GM19351 (cell line): ENCODE data around the gene P2RX5.
"Not testable (repeated sequence)": the region's sequence is repeated elsewhere in the genome, so short reads cannot be mapped to it uniquely, and the experiment has no call there.

Experiments
- ATAC-seq: cut with Tn5 transposase; IDR thresholded peaks from one replicate; pipeline ENCODE4 v1.9.1; 2021; ENCODE audit warnings: mild to moderate bottlenecking, moderate library complexity; ENCODE audit not compliant: unreplicated experiment

The P2RX5 gene

GRCh38 chr17:3712811-3713463 is 17.0 kb upstream of the P2RX5 start:
- peak; percentile 33 for ATAC-seq

- ATAC-seq: peak; percentile 88
Observed at GRCh38 chr17:3710951-3711383, 15.0 kb upstream of the P2RX5 start.

DNA sequence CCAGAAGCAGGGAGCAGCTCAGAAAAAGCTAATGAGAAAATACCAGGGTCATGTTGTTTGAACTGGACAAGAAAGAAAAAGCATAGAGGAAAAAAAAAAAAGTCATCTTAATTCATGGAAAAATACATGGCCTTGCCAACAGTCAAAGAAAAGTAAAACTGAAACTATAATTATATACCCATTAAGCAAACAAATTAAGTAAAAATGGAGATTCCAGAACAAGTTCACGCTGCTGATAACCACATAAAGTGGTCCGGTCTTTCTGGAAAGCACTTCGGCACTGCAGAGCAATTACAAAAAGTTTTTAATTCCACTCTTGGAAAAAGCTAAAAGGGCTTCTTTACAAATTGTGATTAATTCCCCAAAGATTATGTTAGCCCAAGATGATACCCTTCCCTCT is 12.4 kb upstream of the P2RX5 start:
- no peak for ATAC-seq

GRCh38 chr17:3705718-3705984 is 9.7 kb upstream of the P2RX5 start:
- not testable (repeated sequence) for ATAC-seq

GRCh38 chr17:3704931-3705717 is 9.2 kb upstream of the P2RX5 start:
- no peak for ATAC-seq

DNA sequence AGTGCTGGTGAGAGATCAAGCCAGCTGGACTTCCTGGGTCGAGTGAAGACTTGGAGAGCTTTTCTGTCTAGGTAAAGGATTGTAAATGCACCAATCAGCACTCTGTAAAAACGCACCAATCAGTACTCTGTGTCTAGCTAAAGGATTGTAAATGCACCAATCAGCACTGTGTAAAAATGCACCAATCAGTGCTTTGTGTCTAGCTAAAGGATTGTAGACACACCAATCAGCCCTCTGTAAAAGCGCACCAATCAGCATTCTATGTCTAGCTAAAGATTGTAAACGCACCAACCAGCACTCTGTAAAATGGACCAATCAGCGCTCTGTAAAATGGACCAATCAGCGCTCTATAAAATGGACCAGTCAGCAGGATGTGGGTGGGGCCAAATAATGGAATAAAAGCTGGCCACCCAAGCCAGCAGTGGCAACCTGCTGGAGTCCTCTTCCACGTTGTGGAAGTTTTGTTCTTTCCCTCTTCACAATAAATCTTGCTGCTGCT is 6.1 kb upstream of the P2RX5 start:
- not testable (repeated sequence) for ATAC-seq

DNA sequence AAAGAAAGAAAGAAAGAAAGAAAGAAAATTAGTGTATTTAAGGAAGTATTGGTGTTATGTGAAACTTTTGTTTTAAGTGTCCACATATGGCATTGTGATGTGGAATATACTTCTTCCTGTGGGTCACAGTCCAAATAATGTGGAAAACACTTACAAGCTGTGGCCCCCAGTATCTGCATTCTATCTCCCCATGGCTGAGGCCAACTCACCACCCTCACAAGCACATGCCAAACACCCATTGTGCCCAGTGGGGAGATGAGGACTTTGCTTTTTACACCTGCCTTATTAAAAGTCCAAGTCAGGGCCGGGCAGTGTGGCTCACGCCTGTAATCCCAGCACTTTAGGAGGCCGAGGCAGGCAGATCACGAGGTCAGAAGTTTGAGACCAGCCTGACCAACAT is 4.0 kb upstream of the P2RX5 start:
- ATAC-seq: no peak

DNA sequence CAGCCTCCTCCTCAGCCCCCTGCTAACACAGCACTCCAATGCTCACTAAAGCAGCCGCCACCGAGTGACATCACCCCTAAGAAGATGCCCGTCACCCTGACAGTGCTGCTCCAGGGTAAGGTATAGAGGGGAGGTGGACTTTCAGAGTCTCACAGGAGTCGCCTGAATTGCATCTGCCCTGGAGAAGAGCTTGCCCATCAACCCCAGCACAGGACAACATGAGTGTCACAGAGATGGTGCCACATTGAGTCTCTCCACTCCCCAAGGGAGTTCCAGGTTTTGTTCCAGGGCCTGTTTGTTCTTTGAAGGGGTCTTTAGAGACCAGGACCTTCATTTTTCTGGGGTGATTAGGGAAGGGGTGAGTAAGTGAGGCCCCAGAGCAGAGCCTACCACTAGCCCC is 2.2 kb upstream of the P2RX5 start:
- ATAC-seq: no peak

- ATAC-seq: no peak
Observed at GRCh38 chr17:3697103-3697476, 1.1 kb upstream of the P2RX5 start.

DNA sequence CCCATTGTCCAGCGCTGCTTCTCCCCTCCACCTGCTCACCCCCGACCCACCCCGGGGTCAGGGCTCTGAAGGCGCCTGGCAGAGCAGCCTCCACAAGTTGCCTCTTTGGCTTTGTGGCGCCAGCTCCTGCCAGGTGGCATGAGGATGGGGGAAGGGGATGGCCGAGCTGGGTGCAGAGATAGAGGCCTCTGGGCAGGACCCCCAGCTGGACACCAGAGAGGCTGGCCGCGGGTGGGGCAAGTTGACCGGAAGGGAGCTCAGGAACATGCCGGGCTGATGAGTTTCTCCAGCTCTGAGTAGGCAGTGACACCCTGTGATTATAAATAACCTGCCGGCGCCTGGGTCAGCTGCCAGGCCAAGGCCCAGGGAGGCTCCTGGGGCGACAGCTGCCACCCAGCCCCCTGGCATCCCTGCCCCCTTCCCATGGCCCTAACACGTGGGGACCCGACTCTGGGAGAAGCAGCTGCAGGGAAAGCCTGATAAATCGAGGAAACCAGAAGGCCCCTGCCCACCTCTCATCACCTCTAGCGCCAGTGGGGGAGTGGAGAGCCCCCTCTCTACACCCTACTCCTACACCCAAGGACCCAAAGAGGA is 729 bp downstream of the P2RX5 start:
- ATAC-seq: no peak

DNA sequence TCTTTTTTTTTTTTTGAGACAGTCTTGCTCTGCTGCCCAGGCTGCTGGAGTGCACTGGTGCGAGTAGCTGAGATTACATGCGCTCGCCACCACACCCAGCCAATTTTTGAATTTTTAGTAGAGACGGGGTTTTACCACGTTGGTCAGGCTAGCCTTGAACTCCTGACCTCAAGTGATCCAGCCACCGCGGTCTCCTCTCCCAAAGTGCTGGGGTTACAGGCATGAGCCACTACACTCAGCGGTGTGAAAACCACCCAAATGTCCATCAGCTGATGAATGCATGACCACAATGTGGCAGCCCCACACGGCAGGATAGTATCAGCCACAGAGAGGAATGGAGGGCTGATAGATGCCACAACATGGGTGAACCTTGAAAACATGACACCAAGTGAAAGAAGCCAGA is 2.1 kb downstream of the P2RX5 start:
- ATAC-seq: peak; percentile 64

DNA sequence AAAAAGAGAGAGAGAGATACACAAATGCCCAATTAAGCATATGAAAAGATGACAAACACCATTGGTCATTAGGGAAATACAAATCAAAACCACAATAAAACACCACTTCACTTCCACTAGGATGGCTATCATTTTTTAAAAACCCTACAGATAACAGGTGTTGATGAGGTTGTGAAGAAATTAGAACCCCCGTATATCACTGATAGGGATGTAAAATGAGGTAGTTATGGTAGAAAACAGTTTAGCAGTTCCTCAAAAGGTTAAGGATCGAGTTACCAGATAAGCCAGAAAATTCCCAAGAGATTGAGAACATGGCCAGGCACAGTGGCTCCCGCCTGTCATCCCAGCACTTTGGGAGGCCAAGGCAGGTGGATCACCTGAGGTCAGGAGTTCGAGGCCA is 2.8 kb downstream of the P2RX5 start:
- ATAC-seq: no peak

- ATAC-seq: no peak
Observed at GRCh38 chr17:3692346-3692745, 3.6 kb downstream of the P2RX5 start.

DNA sequence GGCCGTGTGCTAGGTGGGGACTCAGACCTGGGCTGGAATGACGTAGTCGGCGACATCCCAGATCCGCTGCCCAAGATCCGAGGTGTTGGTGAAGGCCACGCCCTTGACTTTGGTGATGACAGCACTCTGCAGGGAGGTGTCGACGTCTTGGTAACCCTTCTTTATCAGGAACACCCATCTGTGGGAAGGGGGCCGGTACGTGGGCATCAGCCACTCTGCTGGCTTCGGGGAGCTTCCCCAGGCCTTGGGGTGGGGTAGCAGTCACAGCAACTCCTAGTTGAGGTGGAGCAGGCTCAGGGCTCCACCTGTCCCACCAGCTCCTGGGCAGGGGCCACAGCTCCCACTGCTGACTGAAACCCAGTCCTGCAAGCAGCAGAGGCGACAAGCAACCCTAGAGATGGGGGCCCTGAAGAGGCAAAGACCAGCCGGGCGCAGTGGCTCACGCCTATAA is 4.3 kb downstream of the P2RX5 start:
- ATAC-seq: no peak

- no peak for ATAC-seq
Observed at GRCh38 chr17:3690094-3690715, 5.8 kb downstream of the P2RX5 start.

DNA sequence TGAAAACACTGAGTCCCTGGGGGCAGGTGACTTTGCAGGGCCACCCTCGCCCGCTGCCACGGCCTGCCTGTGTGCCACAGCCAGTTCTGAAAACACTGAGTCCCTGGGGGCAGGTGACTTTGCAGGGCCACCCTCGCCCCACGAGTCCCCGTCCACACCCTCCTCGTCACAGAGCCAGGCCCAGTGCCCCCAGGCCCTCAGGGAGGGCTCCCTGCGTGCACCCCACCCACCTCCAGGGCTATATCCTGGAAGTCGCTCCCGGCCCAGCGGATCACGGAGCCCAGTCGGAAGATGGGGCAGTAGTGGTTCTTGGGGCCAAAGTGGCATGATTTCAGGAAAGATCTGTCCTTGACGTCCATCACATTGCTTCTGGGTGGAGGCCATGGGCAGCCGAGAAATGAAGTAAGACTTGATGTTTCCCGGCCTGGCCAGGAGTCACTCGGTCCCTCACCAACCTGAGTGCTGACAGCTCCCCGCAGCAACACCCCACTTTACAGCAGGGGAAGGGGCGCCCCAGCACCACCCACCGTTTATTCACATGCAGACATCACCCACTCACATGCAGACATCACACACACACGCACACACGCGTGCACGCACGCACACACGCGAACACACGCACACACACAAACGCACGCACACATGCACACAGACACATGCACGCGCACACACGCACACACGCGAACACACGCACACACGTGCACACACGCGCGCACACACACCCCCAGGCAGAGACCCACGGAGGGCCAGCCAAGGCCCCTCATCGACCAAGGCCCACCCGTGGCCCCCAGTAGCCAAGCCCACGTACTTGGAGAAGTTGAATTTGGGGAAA is 6.5 kb downstream of the P2RX5 start:
- ATAC-seq: no peak

DNA sequence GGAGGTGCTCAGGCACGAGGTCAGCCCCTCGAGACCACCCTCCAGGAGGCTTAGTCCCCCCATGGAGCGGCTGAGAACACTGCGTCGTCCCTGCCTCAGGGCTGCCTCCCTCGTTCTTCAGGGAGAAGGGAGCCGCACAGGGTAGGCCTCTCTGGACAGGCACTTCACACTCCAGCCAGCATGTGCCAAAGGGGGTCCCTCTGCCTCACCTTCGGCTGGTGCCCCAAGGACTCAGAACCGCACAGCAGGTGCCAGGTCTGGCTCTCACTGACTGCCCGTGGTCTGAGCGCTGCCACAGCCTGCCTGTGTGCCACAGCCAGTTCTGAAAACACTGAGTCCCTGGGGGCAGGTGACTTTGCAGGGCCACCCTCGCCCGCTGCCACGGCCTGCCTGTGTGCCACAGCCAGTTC is 7.1 kb downstream of the P2RX5 start:
- ATAC-seq: no peak

GRCh38 chr17:3688027-3688553 is 7.9 kb downstream of the P2RX5 start:
- no peak for ATAC-seq

DNA sequence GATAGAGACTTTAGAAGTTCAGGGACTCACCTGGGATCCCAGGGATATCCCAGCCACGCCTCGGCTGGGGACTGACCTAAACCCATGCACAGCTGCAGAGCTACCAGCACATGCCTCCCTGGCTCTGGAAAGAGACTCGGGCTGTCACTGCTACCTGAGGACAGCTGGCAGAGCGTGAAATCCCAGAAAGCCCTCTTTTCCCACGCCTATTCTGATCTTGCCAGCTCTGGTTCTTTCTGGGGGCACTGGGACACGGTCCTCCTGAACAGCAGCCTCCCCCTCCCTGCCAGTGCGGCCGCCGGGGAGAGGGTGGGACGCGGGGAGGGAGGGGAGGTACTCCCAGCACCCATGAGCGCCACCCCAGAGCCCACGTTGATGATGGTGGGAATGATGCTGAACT is 10.8 kb downstream of the P2RX5 start:
- no peak for ATAC-seq

DNA sequence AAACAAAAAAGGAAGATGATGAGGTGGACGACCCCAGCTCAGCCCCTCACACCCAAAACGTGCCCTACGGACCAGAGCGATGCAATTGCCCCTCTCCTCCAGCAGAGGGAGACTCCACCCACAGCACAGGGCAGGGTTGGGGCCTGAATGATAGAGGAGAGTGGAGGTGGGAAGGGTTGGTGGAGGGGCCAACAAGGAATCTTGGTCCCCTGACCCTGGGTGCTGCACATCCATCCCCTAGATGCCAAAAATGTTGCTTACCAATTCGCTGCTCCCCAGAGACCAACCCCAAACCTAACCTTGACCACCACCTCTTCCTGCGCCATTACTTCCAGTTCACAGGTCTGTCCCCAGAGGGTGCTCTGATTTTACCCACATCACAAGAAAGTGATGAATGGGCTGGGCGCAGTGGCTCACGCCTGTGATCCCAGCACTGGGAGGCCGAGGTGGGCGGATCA is 12.9 kb downstream of the P2RX5 start:
- ATAC-seq: no peak
